Psoas muscle (tissue), 8 donors: ENCODE data around the gene PHF20. TPM values are rescaled to one million over a fixed set of nuclear protein-coding genes. Genes with fewer than 3 reads are reported as not detected.
"Not testable (repeated sequence)": the region's sequence is repeated elsewhere in the genome, so short reads cannot be mapped to it uniquely, and the experiment has no call there.

ENCODE experiments used
- ATAC-seq, 4 donors: fragments of 200-7000 bp; cut with Tn5 transposase; one replicate each; pipeline ENCODE4 v1.9.1; 2020; ENCODE audit warnings: moderate library complexity in 3 of 4, mild to moderate bottlenecking in 2 of 4
- DNase-seq, 2 donors: peaks; one replicate each; pipeline ENCODE4 v3.0.0-alpha.2; 2020
- H3K27ac ChIP-seq: fragments of 200-600 bp; one replicate; pipeline ENCODE4 v1.8.0; 2022
- H3K27me3 ChIP-seq, 3 donors: fragments of 200-600 bp in 1 of 3; one replicate each; pipeline versions ENCODE4 v1.6.1 to v1.8.0; 2013 to 2022; ENCODE audit warnings: low read length in 2 of 3, mild to moderate bottlenecking in 2 of 3, moderate library complexity in 1 of 3; ENCODE audit not compliant: insufficient read depth in 3 of 3
- H3K36me3 ChIP-seq, 2 donors: fragments of 200-600 bp in 1 of 2; one replicate each; pipeline versions ENCODE4 v1.6.1 to v1.8.0; 2013 to 2022; ENCODE audit warnings: low read depth in 1 of 2, mild to moderate bottlenecking in 1 of 2, moderate library complexity in 1 of 2; ENCODE audit not compliant: insufficient read depth in 1 of 2
- H3K4me1 ChIP-seq: fragments of 200-600 bp; one replicate; pipeline ENCODE4 v1.8.0; 2022
- H3K4me3 ChIP-seq: fragments of 200-600 bp; one replicate; pipeline ENCODE4 v1.8.0; 2022; ENCODE audit warnings: mild to moderate bottlenecking
- H3K9me3 ChIP-seq: fragments of 200-600 bp; one replicate; pipeline ENCODE4 v1.8.0; 2022
- WGBS, 3 donors: extraction: QIAGEN DNeasy Blood & Tissue Kit; methylation state at CpG; one replicate each; pipeline versions ENCODE4 v1.1.6 to v1.1.7; 2013; 5-methylcytosine and 5-hydroxymethylcytosine counted together
- intact Hi-C, 2 donors: fragments of 100-400 bp; cut with DNase I; formaldehyde crosslinking; loops; one replicate each; pipeline versions ENCODE4 v1.11.0 to v1.14.2; 2022
- polyA plus RNA-seq, 3 donors: library from polyadenylated mRNA; stranded (reverse); fragments of 200-250 nt; gene quantifications; one replicate each; pipeline ENCODE4 v1.2.3, GENCODE V29; 2013
- total RNA-seq, 4 donors: library from RNA; stranded (reverse); fragmentation: NEBNext Ultra II Directional in 2 of 4; extraction: Animal tissue kit (Norgen Biotek cat#: 25700) in 2 of 4; gene quantifications; one replicate each; pipeline versions ENCODE4 v1.2.1 to v1.2.4, GENCODE V29; 2021 to 2023
- TF ChIP-seq, protein P1 (sequence below): fragments of 200-600 bp; IDR thresholded peaks from one replicate; pipeline ENCODE4 v1.8.0; 2022; ENCODE audit warnings: antibody characterized with exemption
- donor health status: healthy with polysubstance abuse.
- donor health status: DM: no; HTN: no; CAD: no; lungs with moderate emphysema.
- donor health status: Bipolar disorder and iron deficiency.
- donor health status: healthy.
- donor health status: DM: yes; HTN: yes; CAD: no.
- donor health status: DM: no; HTN: no; CAD: no.
- donor health status: DM: no; HTN: no; CAD: no.
- donor health status: DM: yes; HTN: yes; CAD: no.

PHF20 gene
- total and polyA plus RNA-seq, 7 donors: 32.1 to 97.9 (median 58.6) TPM

DNA sequence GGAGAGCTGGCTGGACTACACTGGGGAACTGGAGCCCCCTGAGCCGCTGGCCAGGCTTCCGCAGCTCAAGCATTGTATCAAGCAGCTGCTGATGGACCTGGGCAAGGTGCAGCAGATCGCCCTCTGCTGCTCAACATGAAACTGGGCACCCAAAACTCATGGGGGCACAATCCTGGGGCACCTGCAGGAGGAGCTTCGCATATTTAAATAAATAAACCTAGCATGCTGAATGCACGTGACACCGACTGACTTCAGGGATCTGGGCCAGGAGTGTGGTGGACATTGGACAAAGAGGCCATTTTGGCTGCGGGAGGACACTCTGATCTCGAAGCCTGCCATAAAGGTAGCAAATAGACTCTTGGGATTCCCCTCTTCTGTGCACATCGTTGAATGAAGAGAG, 175.7 kb downstream of the PHF20 start:
- WGBS, 3 donors: 76 to 84% (median 79%) methylated on average over 9 of the region's 9 CpGs
- Histone ChIP-seq H3K36me3 (peaks cover 0 to 57% of the 10 kb centered on the region in 2 donors), H3K4me1 (peaks cover 9% of the 10 kb centered on the region), H3K4me3 (no peak overlapping the region), H3K27ac (peak overlapping the region; percentile 53), H3K9me3 (no peaks in the 10 kb centered on the region), H3K27me3 (no peaks in the 10 kb centered on the region)
- TF ChIP-seq, protein P1, sequence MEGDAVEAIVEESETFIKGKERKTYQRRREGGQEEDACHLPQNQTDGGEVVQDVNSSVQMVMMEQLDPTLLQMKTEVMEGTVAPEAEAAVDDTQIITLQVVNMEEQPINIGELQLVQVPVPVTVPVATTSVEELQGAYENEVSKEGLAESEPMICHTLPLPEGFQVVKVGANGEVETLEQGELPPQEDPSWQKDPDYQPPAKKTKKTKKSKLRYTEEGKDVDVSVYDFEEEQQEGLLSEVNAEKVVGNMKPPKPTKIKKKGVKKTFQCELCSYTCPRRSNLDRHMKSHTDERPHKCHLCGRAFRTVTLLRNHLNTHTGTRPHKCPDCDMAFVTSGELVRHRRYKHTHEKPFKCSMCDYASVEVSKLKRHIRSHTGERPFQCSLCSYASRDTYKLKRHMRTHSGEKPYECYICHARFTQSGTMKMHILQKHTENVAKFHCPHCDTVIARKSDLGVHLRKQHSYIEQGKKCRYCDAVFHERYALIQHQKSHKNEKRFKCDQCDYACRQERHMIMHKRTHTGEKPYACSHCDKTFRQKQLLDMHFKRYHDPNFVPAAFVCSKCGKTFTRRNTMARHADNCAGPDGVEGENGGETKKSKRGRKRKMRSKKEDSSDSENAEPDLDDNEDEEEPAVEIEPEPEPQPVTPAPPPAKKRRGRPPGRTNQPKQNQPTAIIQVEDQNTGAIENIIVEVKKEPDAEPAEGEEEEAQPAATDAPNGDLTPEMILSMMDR: no peak
- ATAC-seq: peak; percentile 36 to 59 (median 44)
- DNase-seq: no peak
- intact Hi-C loops: no loop called here

DNA sequence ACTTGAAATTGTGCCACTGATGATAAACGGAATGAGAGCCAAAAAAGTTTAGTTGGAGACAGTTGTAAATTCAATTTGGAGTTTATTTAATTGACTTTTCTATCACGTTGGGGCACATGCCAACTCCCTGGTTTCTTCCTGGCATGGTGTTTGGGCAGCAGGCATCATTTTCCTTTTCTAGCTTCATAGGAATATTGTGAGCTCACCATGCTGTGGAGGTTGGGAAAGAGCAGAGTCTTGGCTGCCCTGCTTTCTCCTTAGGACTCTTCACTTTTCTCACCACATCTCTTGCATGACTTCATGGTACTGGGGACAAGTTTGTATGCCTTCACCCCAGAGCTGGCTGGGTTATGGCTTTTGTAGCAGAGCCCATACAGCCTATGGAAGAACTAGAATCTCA, 176.1 kb downstream of the PHF20 start:
- peak overlapping the region; percentile 53 for H3K27ac ChIP-seq
- intact Hi-C loops: no loop called here
- TF ChIP-seq, protein P1: no peak
- H3K36me3 ChIP-seq: peaks cover 0 to 54% of the 10 kb centered on the region in 2 donors
- peaks cover 13% of the 10 kb centered on the region for H3K4me1 ChIP-seq
- H3K4me3 ChIP-seq: no peak overlapping the region
- no peaks in the 10 kb centered on the region for H3K27me3 ChIP-seq
- 79 to 90% (median 90%) methylated on average over 2 of the region's 2 CpGs for WGBS, 3 donors
- no peaks in the 10 kb centered on the region for H3K9me3 ChIP-seq
- ATAC-seq (peak in 1 of 4 donors; percentile 61), DNase-seq (no peak)

DNA sequence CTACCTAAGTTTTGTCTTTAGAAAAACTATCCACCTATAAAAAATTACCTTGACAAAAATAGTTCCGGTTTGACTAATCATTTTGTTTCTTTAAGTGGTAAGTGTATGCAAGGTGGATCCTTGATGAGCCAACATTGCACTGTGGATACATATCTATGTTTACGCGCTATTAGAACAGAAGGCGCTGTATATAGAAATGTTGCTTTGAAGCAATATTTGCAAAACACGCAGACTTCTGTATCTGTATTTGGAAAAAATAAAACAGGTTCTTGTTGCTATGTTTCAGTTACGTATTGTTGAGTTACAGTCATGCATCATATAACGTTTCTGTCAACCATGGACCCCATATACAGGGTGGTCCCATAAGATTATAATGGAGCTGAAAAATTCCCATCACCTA, 178.3 kb downstream of the PHF20 start:
- TF ChIP-seq, protein P1: no peak
- H3K9me3 ChIP-seq: no peaks in the 10 kb centered on the region
- WGBS, 3 donors: 91 to 94% (median 92%) methylated on average over 7 of the region's 7 CpGs

DNA sequence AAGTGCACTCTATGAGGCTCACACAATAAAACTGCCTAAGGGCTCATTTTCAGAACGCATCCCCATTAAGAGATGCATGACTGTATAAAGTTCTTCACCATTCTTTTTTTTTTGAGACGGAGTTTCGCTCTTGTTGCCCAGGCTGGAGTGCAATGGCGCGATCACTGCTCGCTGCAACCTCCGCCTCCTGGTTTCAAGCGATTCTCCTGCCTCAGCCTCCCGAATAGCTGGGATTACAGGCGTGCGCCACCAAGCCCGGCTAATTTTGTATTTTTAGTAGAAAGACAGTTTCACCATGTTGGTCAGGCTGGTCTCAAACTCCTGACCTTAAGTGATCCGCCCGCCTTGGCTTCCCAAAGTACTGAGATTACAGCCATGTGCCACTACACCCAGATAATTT, 180.3 kb downstream of the PHF20 start:
- ATAC-seq, intact Hi-C loops, H3K9me3 ChIP-seq, H3K27me3 ChIP-seq, DNase-seq: not testable (repeated sequence)
- Histone ChIP-seq H3K4me3 (peak overlapping the region; percentile 93), H3K36me3 (peaks cover 0 to 20% of the 10 kb centered on the region in 2 donors), H3K27ac (peak overlapping the region; percentile 98), H3K4me1 (peaks cover 24% of the 10 kb centered on the region)
- WGBS, 3 donors: 87 to 96% (median 89%) methylated on average over 14 of the region's 14 CpGs

More for the DNA sequence above, 178.3 kb downstream of the PHF20 start:
- H3K4me1 ChIP-seq: peaks cover 19% of the 10 kb centered on the region
- no peak overlapping the region for H3K27ac ChIP-seq
- H3K4me3 ChIP-seq: no peak overlapping the region
- no peak for DNase-seq
- peaks cover 0 to 32% of the 10 kb centered on the region in 2 donors for H3K36me3 ChIP-seq
- intact Hi-C loops: no loop called here
- no peaks in the 10 kb centered on the region for H3K27me3 ChIP-seq
- no peak for ATAC-seq

DNA sequence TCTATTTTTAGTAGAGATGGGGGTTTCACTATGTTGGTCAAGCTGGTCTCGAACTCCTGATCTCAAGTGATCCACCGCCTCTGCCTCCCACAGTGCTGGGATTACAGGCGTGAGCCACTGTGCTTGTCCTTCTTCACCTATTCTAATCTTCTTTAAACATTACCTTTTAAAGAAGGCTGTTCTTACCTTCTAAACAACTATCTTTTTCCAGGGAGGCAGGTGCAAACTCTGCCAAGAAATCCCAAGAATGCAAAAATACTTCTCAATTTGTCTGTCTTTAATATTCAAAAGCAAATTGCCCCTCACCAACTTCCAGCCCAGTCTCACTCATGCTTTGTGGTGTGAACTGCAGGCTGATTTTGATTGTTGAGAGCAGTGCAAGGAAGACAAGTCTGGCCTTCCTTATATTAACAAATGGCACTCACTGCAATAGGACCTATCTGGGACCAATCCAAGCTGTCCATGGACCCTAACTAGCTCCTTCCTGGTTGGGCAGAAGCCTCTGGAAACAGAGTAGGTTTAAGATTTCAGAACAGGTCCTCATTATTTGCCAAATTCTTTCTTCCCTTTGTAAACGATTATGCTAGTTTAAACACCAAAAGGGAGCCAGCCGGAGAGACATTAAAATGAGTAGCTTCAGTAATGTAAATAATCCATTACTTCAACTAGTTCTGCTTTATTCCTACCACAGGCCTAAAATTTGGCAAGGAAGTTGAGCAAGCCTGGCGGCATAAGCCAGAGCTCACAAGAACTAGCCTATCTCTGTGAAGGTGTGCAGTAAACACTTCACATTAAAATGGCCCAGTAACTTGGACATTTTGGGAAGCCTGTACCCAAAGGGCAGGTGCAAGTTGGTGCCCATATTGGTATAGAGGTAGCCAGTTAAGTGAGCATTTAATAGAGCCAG, 180.9 kb downstream of the PHF20 start:
- peak overlapping the region; percentile 98 for H3K27ac ChIP-seq
- peaks cover 0 to 13% of the 10 kb centered on the region in 2 donors for H3K36me3 ChIP-seq
- TF ChIP-seq, protein P1: no peak
- H3K4me1 ChIP-seq: peaks cover 24% of the 10 kb centered on the region
- H3K9me3 ChIP-seq: no peaks in the 10 kb centered on the region
- 48 to 58% (median 51%) methylated on average over 6 of the region's 6 CpGs for WGBS, 3 donors
- peak overlapping the region; percentile 93 for H3K4me3 ChIP-seq
- no peak for ATAC-seq
- intact Hi-C loops: no loop called here
- H3K27me3 ChIP-seq: no peaks in the 10 kb centered on the region
- DNase-seq: no peak
